ENCODE results near the gene PREB.

The PREB gene

GRCh38 chr2:27093430-27094352, 40.7 kb downstream of the PREB start:
- no peak for DNase-seq

GRCh38 chr2:27092696-27093429, 41.6 kb downstream of the PREB start:
- DNase-seq, result no peak

- no peak for DNase-seq
Measured at GRCh38 chr2:27091746-27092695, 42.4 kb downstream of the PREB start.

- no peak for DNase-seq
Measured at GRCh38 chr2:27089111-27089954, 45.1 kb downstream of the PREB start.

GRCh38 chr2:27088634-27089033, 45.8 kb downstream of the PREB start:
- no peak for DNase-seq

GRCh38 chr2:27087823-27088410, 46.5 kb downstream of the PREB start:
- no peak for DNase-seq

GRCh38 chr2:27086724-27087593, 47.5 kb downstream of the PREB start, which contains the start of gene KHK:
Gene KHK, plus strand, starts transcription at chr2:27086772. Its CDS starts 488 bp downstream, at chr2:27087260.
- no peak for DNase-seq

- peak; percentile 97 for DNase-seq
Measured at GRCh38 chr2:27086090-27086723, 48.2 kb downstream of the PREB start.

GRCh38 chr2:27085673-27086089, 48.8 kb downstream of the PREB start:
- peak; percentile 25 for DNase-seq

- no peak for DNase-seq
Measured at GRCh38 chr2:27085062-27085672, 49.3 kb downstream of the PREB start.

GRCh38 chr2:27084297-27085061, 50.0 kb downstream of the PREB start:
- no peak for DNase-seq

GRCh38 chr2:27083410-27084296, 50.8 kb downstream of the PREB start:
- no peak for DNase-seq

- no peak for DNase-seq
Measured at GRCh38 chr2:27082773-27083409, 51.5 kb downstream of the PREB start.

- DNase-seq, result no peak
Measured at GRCh38 chr2:27081984-27082772, 52.3 kb downstream of the PREB start.

Data from CD4-positive, alpha-beta T cell treated with Interleukin-17A for 1 hour (primary cell).